Activated T-helper 1 cell treated with anti-CD3 and anti-CD28 coated beads, Interleukin-2, amount 50 U/mL, for 16 hours (primary cell): Measurements from ENCODE around the gene TRIM29.

ENCODE experiments used
- DNase-seq, 2 donors: peaks; one replicate each; pipeline ENCODE4 v3.0.0-alpha.2; 2020; ENCODE audit warnings: low read depth in 1 of 2, low spot score in 1 of 2

Gene TRIM29

GRCh38 chr11:120141113-120141767 is 3.3 kb upstream of the TRIM29 start:
- no peak for DNase-seq

DNA sequence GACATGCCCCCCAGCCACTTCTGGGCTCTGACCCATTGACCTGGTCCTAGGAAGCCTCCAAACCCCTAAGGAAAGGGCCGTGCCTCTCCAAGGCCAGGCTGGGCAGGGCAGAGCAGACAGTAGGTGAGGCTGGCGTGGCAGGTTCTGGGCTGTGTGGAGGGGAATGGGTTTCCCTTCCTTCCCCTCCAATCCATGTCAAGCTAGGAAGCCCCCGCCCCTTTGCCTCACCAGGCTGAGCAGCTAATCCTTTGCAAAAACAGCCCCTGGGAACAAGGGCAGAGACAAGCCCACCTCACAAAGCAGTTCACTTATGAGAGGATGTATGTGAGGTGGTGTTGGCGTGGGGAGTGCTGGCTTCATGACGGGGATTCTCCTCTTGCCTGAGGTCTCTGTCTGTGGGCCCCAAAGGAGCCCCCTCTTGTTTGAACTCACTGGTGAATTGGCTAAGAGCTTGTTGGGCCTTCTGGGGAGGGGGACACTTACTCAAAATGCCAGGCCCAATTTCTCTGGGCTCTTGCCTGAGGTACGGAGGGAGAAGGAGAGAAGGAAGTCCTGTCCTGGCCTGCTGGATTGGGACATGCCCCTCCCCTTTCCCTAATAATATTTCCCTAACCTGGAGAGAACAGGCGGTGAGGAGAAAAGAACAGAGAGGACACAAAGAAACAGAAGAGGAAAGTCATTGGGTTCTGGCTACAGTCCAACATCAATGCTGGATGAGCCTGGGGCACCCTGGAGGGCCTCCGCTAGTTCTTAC is 1.6 kb upstream of the TRIM29 start:
- no peak for DNase-seq

DNA sequence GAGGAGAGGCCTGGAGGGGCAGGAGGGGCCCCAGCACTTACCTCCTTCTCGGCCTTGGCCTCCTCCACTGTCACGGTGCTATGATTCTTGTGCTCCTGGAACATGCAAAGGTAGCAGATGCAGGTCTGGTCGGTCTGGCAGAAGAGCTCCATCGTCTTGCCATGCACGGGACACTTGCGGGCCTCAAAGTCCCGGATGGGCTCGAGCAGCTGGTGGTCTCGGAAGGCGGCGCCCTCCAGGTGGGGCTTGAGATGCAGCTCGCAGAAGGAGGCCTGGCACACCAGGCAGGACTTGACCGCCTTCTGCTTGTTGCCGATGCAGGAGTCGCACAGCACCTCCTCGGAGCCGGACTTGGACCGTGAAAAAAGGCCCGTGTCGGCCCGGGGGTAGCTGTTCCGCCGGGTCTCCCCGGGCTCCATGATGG is 714 bp downstream of the TRIM29 start:
- DNase-seq: no peak

- no peak for DNase-seq
Measured at GRCh38 chr11:120136356-120136755, 1.6 kb downstream of the TRIM29 start.

DNA sequence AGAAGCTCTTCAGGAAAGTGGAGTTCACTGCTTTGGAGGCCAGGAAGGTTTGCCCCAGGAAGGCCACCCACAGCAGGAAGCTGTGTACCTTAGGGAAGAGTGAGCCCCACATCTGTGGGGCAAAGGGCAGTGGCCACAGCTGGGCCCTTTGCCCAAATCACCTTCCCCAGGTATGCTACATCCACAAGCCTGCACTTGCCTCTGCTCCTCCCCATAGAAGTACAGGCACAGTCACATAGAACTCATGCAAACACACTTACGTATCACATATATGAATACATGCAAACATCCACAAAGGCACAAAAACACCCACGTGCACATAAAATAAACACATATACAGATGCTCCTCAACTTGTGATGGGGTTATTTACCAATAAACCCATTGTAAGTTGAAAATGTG is 2.1 kb downstream of the TRIM29 start:
- DNase-seq: no peak

DNA sequence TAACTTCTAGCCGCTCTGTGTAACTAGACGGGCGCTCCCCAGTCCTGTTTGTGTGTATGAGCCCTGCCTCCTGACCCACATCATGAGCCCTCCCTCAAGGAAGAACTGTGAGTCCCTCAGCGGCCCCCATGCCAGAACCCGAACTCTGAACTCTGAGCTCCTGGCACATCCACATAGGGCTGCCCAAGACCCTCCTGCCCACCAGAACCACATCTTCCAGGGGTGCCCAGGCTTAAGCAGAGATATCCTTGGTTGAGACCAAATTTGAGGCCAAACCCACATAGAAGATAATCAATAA is 3.0 kb downstream of the TRIM29 start:
- DNase-seq: no peak

DNA sequence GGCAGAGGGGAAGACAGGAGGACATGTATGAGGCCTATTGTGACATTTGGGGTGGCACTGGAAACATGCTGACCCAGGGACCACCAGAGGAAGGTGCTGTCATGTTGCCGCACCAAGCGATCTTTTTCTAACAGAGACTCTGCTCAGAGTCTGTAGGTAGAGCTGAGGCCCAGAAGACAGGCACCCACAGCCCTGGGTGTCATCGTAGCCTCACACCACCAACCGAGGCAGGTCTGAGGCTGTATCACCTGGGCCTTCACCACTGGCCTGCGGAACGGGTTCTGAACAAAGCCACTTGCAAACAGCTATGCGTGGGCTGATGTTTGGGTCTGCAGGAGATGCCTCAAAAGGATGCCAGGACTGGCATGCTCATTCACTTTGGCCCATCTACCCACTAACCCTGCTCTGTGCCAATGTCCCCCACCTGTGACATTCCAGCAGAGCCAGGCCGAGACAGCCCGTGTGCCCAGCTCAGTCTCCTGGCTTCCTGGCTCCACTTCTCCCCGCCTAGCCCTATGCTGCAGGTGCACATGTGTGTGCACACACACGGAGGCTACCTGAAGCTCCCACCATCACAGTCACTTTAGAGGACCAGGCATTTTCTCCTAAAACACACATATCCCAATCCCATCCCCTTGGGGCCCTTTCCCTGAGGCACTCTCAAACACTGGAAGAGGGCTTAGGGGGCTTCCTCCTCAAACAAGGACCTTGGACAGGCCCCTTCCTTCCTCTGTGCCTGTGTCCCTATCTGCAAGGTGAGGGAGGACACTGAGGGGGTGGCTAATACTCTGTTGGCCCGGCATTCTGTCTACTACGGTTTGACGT is 3.6 kb downstream of the TRIM29 start:
- no peak for DNase-seq

DNA sequence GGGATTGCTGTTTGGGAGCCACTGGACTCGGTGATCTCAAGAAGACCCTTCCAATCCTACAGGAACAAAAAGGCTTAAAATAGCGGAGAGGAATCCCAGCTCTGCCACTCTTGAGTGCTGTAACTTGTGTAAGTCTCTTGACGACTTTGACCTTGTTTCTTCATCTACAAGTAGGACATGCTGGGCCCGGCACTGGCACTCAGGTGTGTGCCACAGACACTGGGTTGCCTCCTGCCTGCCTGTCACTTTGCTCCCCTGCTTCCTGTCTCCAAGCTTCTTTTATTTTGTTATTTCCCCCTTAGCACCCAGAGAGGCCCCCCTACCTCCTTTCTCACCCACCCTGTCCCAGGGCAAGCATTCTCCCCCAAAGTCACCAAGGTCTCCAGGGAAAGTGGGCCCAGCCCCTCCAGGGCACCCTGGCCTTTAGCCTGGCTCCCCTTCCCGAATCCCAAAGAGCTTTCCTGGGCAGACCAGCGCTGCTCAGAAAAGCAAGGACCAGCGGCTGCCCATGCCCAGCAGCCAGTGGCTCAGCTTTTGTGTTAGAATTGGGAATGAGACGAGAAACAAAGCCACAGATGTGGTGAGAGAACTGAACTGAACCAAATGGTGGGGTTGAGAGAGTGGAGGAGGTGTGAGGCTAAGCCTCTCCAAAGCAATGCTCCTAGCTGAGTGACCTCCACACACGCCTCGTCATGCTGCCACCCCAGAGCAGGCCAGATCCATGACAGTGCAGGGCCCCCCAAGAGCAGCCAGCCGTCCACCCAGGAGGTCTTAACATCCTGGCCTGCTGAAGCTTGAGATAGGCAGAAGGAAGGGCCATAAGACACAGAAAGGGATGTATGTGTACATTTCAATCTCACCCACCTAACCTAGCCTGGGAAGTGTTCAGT is 4.5 kb downstream of the TRIM29 start:
- DNase-seq: no peak

- DNase-seq: no peak
Measured at GRCh38 chr11:120132645-120133185, 5.2 kb downstream of the TRIM29 start.

- DNase-seq: no peak
Measured at GRCh38 chr11:120131941-120132644, 5.8 kb downstream of the TRIM29 start.

GRCh38 chr11:120130991-120131760 is 6.7 kb downstream of the TRIM29 start:
- DNase-seq: no peak

GRCh38 chr11:120130176-120130980 is 7.5 kb downstream of the TRIM29 start:
- no peak for DNase-seq

GRCh38 chr11:120129570-120129969 is 8.3 kb downstream of the TRIM29 start:
- DNase-seq: no peak

GRCh38 chr11:120128392-120129119 is 9.4 kb downstream of the TRIM29 start:
- no peak for DNase-seq

DNA sequence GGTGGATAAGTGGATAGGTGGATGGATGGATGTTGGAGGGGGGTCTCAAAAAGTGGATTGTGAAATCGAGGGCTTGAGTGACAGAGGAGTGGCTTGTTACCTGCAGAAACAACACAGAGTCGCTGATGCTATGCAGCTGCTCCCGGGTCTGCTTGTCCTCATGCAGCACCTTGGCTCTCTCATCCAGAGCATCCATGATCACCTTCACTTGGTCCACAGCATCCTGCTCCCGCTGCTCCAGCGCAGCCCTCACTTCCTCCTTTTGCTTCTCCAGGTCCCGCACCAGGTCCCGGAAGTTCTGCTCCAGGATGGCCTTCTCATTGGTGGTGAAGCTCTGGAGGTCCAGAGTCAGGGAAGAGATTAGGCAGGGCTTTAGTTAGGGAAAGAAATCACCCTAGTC is 10.7 kb downstream of the TRIM29 start:
- DNase-seq: no peak

- no peak for DNase-seq
Measured at GRCh38 chr11:120126620-120127019, 11.3 kb downstream of the TRIM29 start.

- DNase-seq: no peak
Measured at GRCh38 chr11:120125509-120125908, 12.4 kb downstream of the TRIM29 start.

DNA sequence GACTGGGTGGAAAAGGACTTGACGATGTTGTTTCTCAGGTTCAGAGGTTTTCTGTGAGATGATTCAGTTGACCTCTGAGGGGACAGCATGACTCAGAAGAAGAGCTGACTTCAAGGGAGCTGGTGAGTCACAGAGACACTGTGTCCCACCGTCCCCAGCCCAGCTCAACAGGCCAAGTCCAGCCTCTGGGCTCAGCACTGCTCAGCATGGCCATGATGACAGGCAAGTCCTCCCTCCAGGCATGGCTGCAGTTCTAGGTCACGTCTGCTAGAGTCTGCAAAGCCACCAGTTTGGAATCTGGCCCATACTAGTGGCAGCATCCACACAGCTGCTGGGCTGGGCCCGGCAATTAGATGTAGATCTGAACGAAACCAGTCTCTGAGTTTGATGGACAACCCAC is 12.9 kb downstream of the TRIM29 start:
- no peak for DNase-seq
